Transverse colon (tissue), 4 donors: Measurements from ENCODE around the gene SIGLECL1. TPM values are rescaled to one million over a fixed set of nuclear protein-coding genes. Genes with fewer than 3 reads are reported as not detected.

Experiments
- DNase-seq: peaks from one replicate; pipeline ENCODE4 v3.0.0-alpha.2; 2019
- H3K27ac ChIP-seq, 4 donors: fragments of 200-600 bp; sonication (generic); 2 replicates each; pipeline ENCODE4 v1.5.1; 2016 to 2018; ENCODE audit warnings: inconsistent platforms in 4 of 4
- H3K27me3 ChIP-seq: fragments of 200-600 bp; sonication (generic); 2 replicates; pipeline ENCODE4 v1.5.1; 2017; ENCODE audit warnings: inconsistent platforms
- H3K36me3 ChIP-seq, 4 donors: fragments of 200-600 bp; sonication (generic); 2 replicates each; pipeline ENCODE4 v1.5.1; 2017 to 2019; ENCODE audit warnings: inconsistent platforms in 4 of 4
- H3K4me1 ChIP-seq, 4 donors: fragments of 200-600 bp; sonication (generic); 2 replicates each; pipeline ENCODE4 v1.5.1; 2017 to 2020; ENCODE audit warnings: inconsistent platforms in 4 of 4
- H3K4me3 ChIP-seq, 4 donors: fragments of 200-600 bp; sonication (generic); 1 replicate in 1 of 4; 2 replicates in 3 of 4; pipeline versions ENCODE4 v1.5.1 to v1.6.1; 2017 to 2019; ENCODE audit warnings: inconsistent platforms in 4 of 4
- H3K9me3 ChIP-seq, 2 donors: fragments of 200-600 bp; sonication (generic); 2 replicates each; pipeline ENCODE4 v1.5.1; 2017 to 2019; ENCODE audit warnings: inconsistent platforms in 2 of 2
- EP300 ChIP-seq: sonication (generic); formaldehyde crosslinking; IDR thresholded peaks from one replicate; pipeline ENCODE4 v1.6.1; 2017; ENCODE audit warnings: antibody characterized with exemption, low read depth
- POLR2A ChIP-seq: fragments of 450-650 bp; IDR thresholded peaks from one replicate; pipeline ENCODE4 v1.6.1; 2016; ENCODE audit warnings: antibody characterized with exemption, mild to moderate bottlenecking, moderate library complexity
- POLR2AphosphoS5 ChIP-seq, 3 donors: sonication (generic); formaldehyde crosslinking; IDR thresholded peaks; one replicate each; pipeline ENCODE4 v1.6.1; 2016; ENCODE audit warnings: antibody characterized with exemption in 3 of 3
- WGBS, 2 donors: methylation state at CpG; one replicate each; pipeline ENCODE4 v1.1.5; 2018; ENCODE audit warnings: low coverage in 1 of 2; 5-methylcytosine and 5-hydroxymethylcytosine counted together
- in situ Hi-C, 4 donors: fragments of 200-750 bp; cut with MboI; loops; one replicate each; pipeline versions ENCODE4 v1.15.0 to v1.15.1; 2017; ENCODE audit warnings: low sequenced_read_pairs in 3 of 4, low pct_ligation_motif_present in 1 of 4, low pct_unique_long_range_greater_than_20kb in 1 of 4
- intact Hi-C: fragments of 100-400 bp; cut with DNase I; formaldehyde crosslinking; loops from one replicate; pipeline ENCODE4 v1.15.1; 2023; ENCODE audit warnings: low total_unique reads
- total RNA-seq, 4 donors: library from RNA; depleted of rRNA; stranded (reverse); fragments of >200 nt; gene quantifications; one replicate each; pipeline ENCODE4 v1.1.0, GENCODE V29; 2016
- TF ChIP-seq, protein P1 (sequence below), 5 experiments: fragments of 200-600 bp in 3 of 5; fragments of 450-650 bp in 2 of 5; sonication (generic) in 3 of 5; IDR thresholded peaks; 1 replicate in 2 of 5; 2 replicates in 3 of 5; pipeline ENCODE4 v1.5.1; 2016 to 2017; ENCODE audit warnings: antibody characterized with exemption in 5 of 5, inconsistent platforms in 3 of 5, mild to moderate bottlenecking in 2 of 5, moderate library complexity in 1 of 5

The SIGLECL1 gene
- total RNA-seq, 4 donors from 2014 or later, result not detected

DNA sequence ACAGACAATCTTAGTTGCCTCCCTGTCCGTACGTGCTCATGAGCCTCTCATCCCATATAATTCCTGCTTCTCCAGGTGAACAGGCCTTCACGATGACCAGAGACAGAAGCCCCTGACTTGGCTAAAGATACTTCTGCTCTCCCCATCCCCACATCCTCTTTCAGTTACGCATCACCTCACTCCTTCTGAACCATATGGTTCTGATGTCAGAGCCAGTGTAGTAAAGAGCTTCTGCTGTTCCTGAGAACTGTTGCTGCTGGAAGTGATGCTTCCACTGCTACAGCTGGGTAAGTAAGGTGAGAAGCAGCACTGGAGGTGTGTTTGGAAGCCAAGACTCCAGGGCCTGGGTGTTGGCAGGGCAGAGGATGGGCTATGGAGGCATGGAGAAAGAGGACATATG is 12.9 kb downstream of the SIGLECL1 start:
- Histone ChIP-seq H3K4me1 (no peaks in the 10 kb centered on the region), H3K4me3 (no peak overlapping the region), H3K9me3 (no peaks in the 10 kb centered on the region), H3K36me3 (no peaks in the 10 kb centered on the region), H3K27me3 (peaks cover 5% of the 10 kb centered on the region), H3K27ac (no peak overlapping the region)
- WGBS, 2 donors, result 78 to 90% methylated on average over 3 to 4 of the region's 4 CpGs
- in situ Hi-C loops (no loop called here), intact Hi-C loops (no loop called here)
- no peak for DNase-seq
- TF ChIP-seq EP300, result no peak
- TF ChIP-seq, protein P1, sequence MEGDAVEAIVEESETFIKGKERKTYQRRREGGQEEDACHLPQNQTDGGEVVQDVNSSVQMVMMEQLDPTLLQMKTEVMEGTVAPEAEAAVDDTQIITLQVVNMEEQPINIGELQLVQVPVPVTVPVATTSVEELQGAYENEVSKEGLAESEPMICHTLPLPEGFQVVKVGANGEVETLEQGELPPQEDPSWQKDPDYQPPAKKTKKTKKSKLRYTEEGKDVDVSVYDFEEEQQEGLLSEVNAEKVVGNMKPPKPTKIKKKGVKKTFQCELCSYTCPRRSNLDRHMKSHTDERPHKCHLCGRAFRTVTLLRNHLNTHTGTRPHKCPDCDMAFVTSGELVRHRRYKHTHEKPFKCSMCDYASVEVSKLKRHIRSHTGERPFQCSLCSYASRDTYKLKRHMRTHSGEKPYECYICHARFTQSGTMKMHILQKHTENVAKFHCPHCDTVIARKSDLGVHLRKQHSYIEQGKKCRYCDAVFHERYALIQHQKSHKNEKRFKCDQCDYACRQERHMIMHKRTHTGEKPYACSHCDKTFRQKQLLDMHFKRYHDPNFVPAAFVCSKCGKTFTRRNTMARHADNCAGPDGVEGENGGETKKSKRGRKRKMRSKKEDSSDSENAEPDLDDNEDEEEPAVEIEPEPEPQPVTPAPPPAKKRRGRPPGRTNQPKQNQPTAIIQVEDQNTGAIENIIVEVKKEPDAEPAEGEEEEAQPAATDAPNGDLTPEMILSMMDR (IDR thresholded peaks at IDR 0.05), result no peak

- Histone ChIP-seq H3K27ac (no peak overlapping the region), H3K36me3 (no peaks in the 10 kb centered on the region), H3K27me3 (no peaks in the 10 kb centered on the region), H3K9me3 (no peaks in the 10 kb centered on the region), H3K4me1 (no peaks in the 10 kb centered on the region), H3K4me3 (no peak overlapping the region)
- WGBS, 2 donors, result 78 to 88% methylated on average over 6 to 26 of the region's 26 CpGs
- in situ Hi-C loops, result no loop called here
- no peak for DNase-seq
- intact Hi-C loops, result no loop called here
- TF ChIP-seq EP300 (no peak), POLR2A (no peak), POLR2AphosphoS5 (IDR thresholded peaks at IDR 0.05) (no peak)
- TF ChIP-seq, protein P1 (IDR thresholded peaks at IDR 0.05), result no peak
These were observed 20.2 kb downstream of the SIGLECL1 start for GRCh38 chr19:51271067-51271466.

- intact Hi-C loops, result no loop called here
- Histone ChIP-seq H3K9me3 (no peaks in the 10 kb centered on the region), H3K27me3 (no peaks in the 10 kb centered on the region), H3K4me3 (no peak overlapping the region), H3K27ac (no peak overlapping the region), H3K4me1 (no peaks in the 10 kb centered on the region), H3K36me3 (no peaks in the 10 kb centered on the region)
- TF ChIP-seq EP300 (no peak), POLR2AphosphoS5 (IDR thresholded peaks at IDR 0.05) (no peak), POLR2A (no peak)
- TF ChIP-seq, protein P1 (IDR thresholded peaks at IDR 0.05), result no peak
- WGBS, 2 donors, result 29 to 35% methylated on average over 6 of the region's 6 CpGs
- no peak for DNase-seq
- in situ Hi-C loops, result no loop called here
These were observed 21.4 kb downstream of the SIGLECL1 start for GRCh38 chr19:51272183-51272810.

- H3K36me3 ChIP-seq, result no peaks in the 10 kb centered on the region
- H3K27me3 ChIP-seq, result no peaks in the 10 kb centered on the region
- no peaks in the 10 kb centered on the region for H3K9me3 ChIP-seq
- TF ChIP-seq EP300, result no peak
- TF ChIP-seq, protein P1 (IDR thresholded peaks at IDR 0.05), result no peak
- no peak for TF ChIP-seq POLR2AphosphoS5 (IDR thresholded peaks at IDR 0.05)
- no peak for TF ChIP-seq POLR2A
- no peak overlapping the region for H3K4me3 ChIP-seq
- intact Hi-C loops (no loop called here), in situ Hi-C loops (no loop called here)
- 65 to 67% methylated on average over 5 to 8 of the region's 8 CpGs for WGBS, 2 donors
- DNase-seq, result no peak
- no peaks in the 10 kb centered on the region for H3K4me1 ChIP-seq
- H3K27ac ChIP-seq, result no peak overlapping the region
These were observed 23.3 kb downstream of the SIGLECL1 start for GRCh38 chr19:51274049-51274770.
